IMR-90 (cell line): ENCODE data around the gene PDZD8. TPM values are rescaled to one million over a fixed set of nuclear protein-coding genes. Genes with fewer than 3 reads are reported as not detected.

Experiments
- ATAC-seq: fragments of 200-7000 bp; cut with Tn5 transposase; 2 replicates; pipeline ENCODE4 v1.9.1; 2020; ENCODE audit warnings: low read depth, mild to moderate bottlenecking, moderate library complexity
- BruUV-seq: library from RNA; stranded (reverse); fragments of 400-500 nt; replicated peaks from 2 replicates; lab custom pipeline; 2021; lab: Mats Ljungman, UMichigan
- CTCF ChIA-PET: fragments of 300-600 bp; formaldehyde crosslinking; extraction: SDS; loops from one replicate; lab custom pipeline; 2021; ENCODE audit warnings: antibody characterized with exemption; lab: Yijun Ruan, JAX
- POLR2A ChIA-PET: fragments of 300-600 bp; sonication (Branson Sonifier 250); formaldehyde crosslinking; loops from one replicate; lab custom pipeline; 2022; ENCODE audit warnings: antibody characterized with exemption; ENCODE audit not compliant: unreplicated experiment; lab: Charles Lee
- DNase-seq: peaks from one replicate; pipeline ENCODE4 v3.0.0; 2013
- H2AFZ ChIP-seq: replicated peaks from 2 replicates; pipeline ENCODE3; 2013; ENCODE audit warnings: low read length, mild to moderate bottlenecking; ENCODE audit not compliant: poor library complexity
- H2AK5ac ChIP-seq: 2 replicates; pipeline ENCODE4 v1.6.1; 2013; ENCODE audit warnings: low read depth, low read length, inconsistent platforms
- H2AK9ac ChIP-seq: replicated peaks from 2 replicates; pipeline ENCODE3; 2013; ENCODE audit warnings: mild to moderate bottlenecking, low read depth, low read length, moderate library complexity; ENCODE audit not compliant: poor library complexity
- H2BK120ac ChIP-seq: 2 replicates; pipeline ENCODE4 v1.6.1; 2013; ENCODE audit warnings: low read depth, low read length, inconsistent platforms
- H2BK15ac ChIP-seq: 3 replicates; pipeline ENCODE4 v1.6.1; 2013; ENCODE audit warnings: low read depth, low read length, inconsistent platforms
- H2BK20ac ChIP-seq: 2 replicates; pipeline ENCODE4 v1.6.1; 2013; ENCODE audit warnings: low read depth, mild to moderate bottlenecking, inconsistent platforms, low read length, moderate library complexity
- H2BK5ac ChIP-seq: 2 replicates; pipeline ENCODE4 v1.6.1; 2013; ENCODE audit warnings: mild to moderate bottlenecking, low read depth, low read length, inconsistent platforms; ENCODE audit not compliant: poor library complexity, severe bottlenecking
- H3K14ac ChIP-seq: replicated peaks from 2 replicates; pipeline ENCODE4 v1.6.1; 2013; ENCODE audit warnings: low read depth, low read length, inconsistent platforms
- H3K18ac ChIP-seq: 2 replicates; pipeline ENCODE4 v1.6.1; 2013; ENCODE audit warnings: low read depth, low read length, control low read depth
- H3K23ac ChIP-seq: 2 replicates; pipeline ENCODE4 v1.6.1; 2013; ENCODE audit warnings: low read depth, low read length, inconsistent platforms
- H3K27ac ChIP-seq: 2 replicates; pipeline ENCODE4 v1.5.1; 2013; ENCODE audit warnings: mild to moderate bottlenecking, control low read depth, low read length; ENCODE audit not compliant: insufficient read depth
- H3K27me3 ChIP-seq: 2 replicates; pipeline ENCODE4 v1.6.1; 2013; ENCODE audit warnings: low read length; ENCODE audit not compliant: control insufficient read depth, insufficient read depth
- H3K36me3 ChIP-seq: 2 replicates; pipeline ENCODE4 v1.6.1; 2013; ENCODE audit warnings: low read length, mixed read lengths; ENCODE audit not compliant: control insufficient read depth, insufficient read depth
- H3K4ac ChIP-seq: 2 replicates; pipeline ENCODE4 v1.6.1; 2013; ENCODE audit warnings: low read depth, low read length, inconsistent platforms
- H3K4me1 ChIP-seq: 2 replicates; pipeline ENCODE4 v1.6.1; 2013; ENCODE audit warnings: low read length, mixed read lengths; ENCODE audit not compliant: control insufficient read depth, insufficient read depth
- H3K4me2 ChIP-seq: 2 replicates; pipeline ENCODE4 v1.6.1; 2013; ENCODE audit warnings: low read depth, mild to moderate bottlenecking, control low read depth, low read length, moderate library complexity
- H3K4me3 ChIP-seq: 2 replicates; pipeline ENCODE4 v1.5.1; 2013; ENCODE audit warnings: low read depth, mild to moderate bottlenecking, control low read depth, low read length, moderate library complexity; ENCODE audit not compliant: insufficient read depth
- H3K56ac ChIP-seq: 2 replicates; pipeline ENCODE4 v1.6.1; 2013; ENCODE audit warnings: low read length, inconsistent platforms; ENCODE audit not compliant: insufficient read depth; ENCODE audit errors: extremely low read depth
- H3K79me1 ChIP-seq, 2 experiments: 2 replicates each; pipeline ENCODE4 v1.6.1; 2013; ENCODE audit warnings: low read length in 2 of 2, inconsistent platforms in 1 of 2, low read depth in 1 of 2
- H3K9ac ChIP-seq: 2 replicates; pipeline ENCODE4 v1.6.1; 2013; ENCODE audit warnings: low read depth, low read length, control low read depth
- H3K9me1 ChIP-seq: 2 replicates; pipeline ENCODE4 v1.6.1; 2013; ENCODE audit warnings: low read length, inconsistent platforms; ENCODE audit not compliant: insufficient read depth
- H3K9me3 ChIP-seq: 2 replicates; pipeline ENCODE4 v1.6.1; 2013; ENCODE audit warnings: low read length; ENCODE audit not compliant: control insufficient read depth, insufficient read depth
- H4K20me1 ChIP-seq: 2 replicates; pipeline ENCODE4 v1.6.1; 2013; ENCODE audit warnings: low read length, inconsistent platforms; ENCODE audit not compliant: insufficient read depth
- H4K5ac ChIP-seq: 2 replicates; pipeline ENCODE4 v1.6.1; 2013; ENCODE audit warnings: mild to moderate bottlenecking, low read depth, low read length, control low read depth
- H4K8ac ChIP-seq, 2 experiments: 2 replicates each; pipeline ENCODE4 v1.6.1; 2013; ENCODE audit warnings: low read depth in 2 of 2, low read length in 2 of 2, control low read depth in 1 of 2, inconsistent platforms in 1 of 2
- H4K91ac ChIP-seq: 2 replicates; pipeline ENCODE4 v1.6.1; 2013; ENCODE audit warnings: low read depth, low read length, inconsistent platforms; ENCODE audit not compliant: insufficient read depth
- CEBPB ChIP-seq: IDR thresholded peaks from 2 replicates; pipeline ENCODE4 v1.6.1; 2012; ENCODE audit warnings: low read depth, low read length, improper control_type of control experiment
- CTCF ChIP-seq: conservative IDR thresholded peaks from 2 replicates; pipeline ENCODE4 v1.5.1; 2012; ENCODE audit warnings: mild to moderate bottlenecking, low read depth, low read length, improper control_type of control experiment
- FOS ChIP-seq: fragments of 150-350 bp; IDR thresholded peaks from 2 replicates; pipeline ENCODE4 v1.6.1; 2016; ENCODE audit warnings: low read depth, low read length
- MAZ ChIP-seq: IDR thresholded peaks from 2 replicates; pipeline ENCODE4 v1.6.1; 2012; ENCODE audit warnings: low read depth, mild to moderate bottlenecking, low read length, improper control_type of control experiment, moderate library complexity, borderline replicate concordance
- MXI1 ChIP-seq: IDR thresholded peaks from 2 replicates; pipeline ENCODE4 v1.6.1; 2012; ENCODE audit warnings: low read depth, mild to moderate bottlenecking, low read length, moderate library complexity, borderline replicate concordance
- POLR2A ChIP-seq: IDR thresholded peaks from 2 replicates; pipeline ENCODE4 v1.6.1; 2012; ENCODE audit warnings: mild to moderate bottlenecking, low read depth, low read length
- RCOR1 ChIP-seq: IDR thresholded peaks from 2 replicates; pipeline ENCODE4 v1.6.1; 2012; ENCODE audit warnings: mild to moderate bottlenecking, low read length, improper control_type of control experiment; ENCODE audit not compliant: insufficient replicate concordance
- RFX5 ChIP-seq: IDR thresholded peaks from 2 replicates; pipeline ENCODE4 v1.8.0; 2012; ENCODE audit warnings: low read depth, mild to moderate bottlenecking, low read length, moderate library complexity
- WGBS, 2 experiments: methylation state at CpG; one replicate each; pipeline versions ENCODE4 v1.1.5 to v1.1.7; 2013; ENCODE audit warnings: missing lambda C conversion rate in 2 of 2; ENCODE audit not compliant: insufficient read length in 1 of 2; ENCODE audit errors: extremely low coverage in 2 of 2; 5-methylcytosine and 5-hydroxymethylcytosine counted together
- dilution Hi-C: fragments of 300-500 bp; cut with HindIII; formaldehyde crosslinking; loops from one replicate; pipeline ENCODE4 v1.14.3; 2018; ENCODE audit warnings: low sequenced_read_pairs; ENCODE audit not compliant: unreplicated experiment
- in situ Hi-C: fragments of 300-500 bp; cut with MboI; formaldehyde crosslinking; loops from 3 replicates; pipeline ENCODE4 v1.14.3; 2019; ENCODE audit warnings: low sequenced_read_pairs, inconsistent platforms, mixed read lengths
- intact Hi-C: fragments of 100-400 bp; cut with micrococcal nuclease; formaldehyde crosslinking; loops from 2 replicates; pipeline ENCODE4 v1.10.0; 2022
- polyA plus RNA-seq, 3 experiments: library from polyadenylated mRNA; depleted of rRNA; stranded (reverse); fragments of >200 nt; gene quantifications; 2 replicates each; pipeline ENCODE4 v1.2.3, GENCODE V29; 2012; ENCODE audit warnings: low replicate concordance in 1 of 3
- total RNA-seq: library from RNA; depleted of rRNA; stranded (reverse); fragments of >200 nt; gene quantifications from 2 replicates; pipeline ENCODE4 v1.2.3, GENCODE V29; 2012
- TF ChIP-seq, protein P1 (sequence below): fragments of 150-350 bp; IDR thresholded peaks from 2 replicates; pipeline ENCODE4 v1.6.1; 2016; ENCODE audit warnings: low read depth, mild to moderate bottlenecking, low read length, moderate library complexity, borderline replicate concordance
- TF ChIP-seq, protein P2 (sequence below): fragments of 150-350 bp; IDR thresholded peaks from 2 replicates; pipeline ENCODE4 v1.6.1; 2017; ENCODE audit warnings: mild to moderate bottlenecking, antibody characterized with exemption, low read length, low read depth

PDZD8 gene
- total and polyA plus RNA-seq, 2 of the 4 experiments (the other 2 are of a cell fraction) = 11.3 to 20.4 TPM

DNA sequence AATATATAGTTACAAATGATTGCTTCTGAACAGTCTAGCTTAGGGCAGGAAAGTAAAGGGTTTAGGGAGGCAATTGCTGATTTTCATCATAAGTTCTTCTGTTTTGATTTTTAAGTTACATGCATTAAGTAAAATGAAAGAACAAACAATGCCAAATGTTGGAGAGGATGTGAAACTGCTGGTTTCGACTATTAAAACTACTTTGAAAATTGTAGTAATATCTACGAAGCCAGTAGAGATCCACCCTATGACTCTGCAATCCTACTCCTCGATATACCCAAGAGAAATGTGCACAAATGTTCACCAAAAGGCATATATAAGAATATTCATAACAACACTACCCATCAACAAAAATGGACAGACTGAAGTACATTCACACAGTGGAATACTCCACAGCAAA, 24.3 kb downstream of the PDZD8 start:
- in situ Hi-C loops (no loop called here), dilution Hi-C loops (no loop called here), intact Hi-C loops (no loop called here)
- no peak overlapping the region for H3K4me2 ChIP-seq
- H2BK15ac ChIP-seq = no peak overlapping the region
- H3K27me3 ChIP-seq = no peaks in the 10 kb centered on the region
- no peaks in the 10 kb centered on the region for H3K9me3 ChIP-seq
- no peak overlapping the region for H3K14ac ChIP-seq
- no peak overlapping the region for H2BK5ac ChIP-seq
- no peak overlapping the region for H3K9ac ChIP-seq
- H3K18ac ChIP-seq = no peak overlapping the region
- CTCF ChIA-PET = interaction anchor here (0.9 kb wide), 1 partner anchor 10 kb away, joined by 4 read pairs; no protein-coding TSS in a partner anchor
- no peak overlapping the region for H3K4ac ChIP-seq
- WGBS, 2 experiments = no CpG with 5 or more reads among the region's 3 CpGs
- no peak overlapping the region for H2BK120ac ChIP-seq
- no peak overlapping the region for H4K5ac ChIP-seq
- H3K56ac ChIP-seq = no peak overlapping the region
- H3K4me1 ChIP-seq = no peaks in the 10 kb centered on the region
- DNase-seq (no peak), ATAC-seq (no peak)
- no peak overlapping the region for H4K8ac ChIP-seq
- no peak overlapping the region for H4K91ac ChIP-seq
- H2AFZ ChIP-seq = no peak overlapping the region
- no TSS peak for BruUV-seq
- no peak overlapping the region for H2AK5ac ChIP-seq
- no peaks in the 10 kb centered on the region for H3K9me1 ChIP-seq
- no peak overlapping the region for H3K23ac ChIP-seq
- no peak overlapping the region for H3K4me3 ChIP-seq
- H3K36me3 ChIP-seq = no peaks in the 10 kb centered on the region
- POLR2A ChIA-PET = interaction anchor here (0.7 kb wide), 1 partner anchor 14 kb away, joined by 4 read pairs; no protein-coding TSS in a partner anchor
- H2AK9ac ChIP-seq = no peak overlapping the region
- TF ChIP-seq RCOR1 (no peak), MXI1 (no peak), RFX5 (no peak), FOS (no peak), CTCF (no peak), MAZ (no peak), POLR2A (no peak), CEBPB (no peak)
- TF ChIP-seq, protein P1, sequence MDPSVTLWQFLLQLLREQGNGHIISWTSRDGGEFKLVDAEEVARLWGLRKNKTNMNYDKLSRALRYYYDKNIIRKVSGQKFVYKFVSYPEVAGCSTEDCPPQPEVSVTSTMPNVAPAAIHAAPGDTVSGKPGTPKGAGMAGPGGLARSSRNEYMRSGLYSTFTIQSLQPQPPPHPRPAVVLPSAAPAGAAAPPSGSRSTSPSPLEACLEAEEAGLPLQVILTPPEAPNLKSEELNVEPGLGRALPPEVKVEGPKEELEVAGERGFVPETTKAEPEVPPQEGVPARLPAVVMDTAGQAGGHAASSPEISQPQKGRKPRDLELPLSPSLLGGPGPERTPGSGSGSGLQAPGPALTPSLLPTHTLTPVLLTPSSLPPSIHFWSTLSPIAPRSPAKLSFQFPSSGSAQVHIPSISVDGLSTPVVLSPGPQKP = no peak
- TF ChIP-seq, protein P2, sequence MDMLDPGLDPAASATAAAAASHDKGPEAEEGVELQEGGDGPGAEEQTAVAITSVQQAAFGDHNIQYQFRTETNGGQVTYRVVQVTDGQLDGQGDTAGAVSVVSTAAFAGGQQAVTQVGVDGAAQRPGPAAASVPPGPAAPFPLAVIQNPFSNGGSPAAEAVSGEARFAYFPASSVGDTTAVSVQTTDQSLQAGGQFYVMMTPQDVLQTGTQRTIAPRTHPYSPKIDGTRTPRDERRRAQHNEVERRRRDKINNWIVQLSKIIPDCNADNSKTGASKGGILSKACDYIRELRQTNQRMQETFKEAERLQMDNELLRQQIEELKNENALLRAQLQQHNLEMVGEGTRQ = no peak
- H2BK20ac ChIP-seq = no peak overlapping the region
- H4K20me1 ChIP-seq = peaks cover 9% of the 10 kb centered on the region; the same call in 1 of the 2 replicates
- H3K27ac ChIP-seq = no peak overlapping the region
- H3K79me1 ChIP-seq = peaks cover 24 to 50% of the 10 kb centered on the region in 2 experiments
